H1 (cell line): Measurements from ENCODE around the gene ELFN1. TPM values are rescaled to one million over a fixed set of nuclear protein-coding genes. Genes with fewer than 3 reads are reported as not detected.

ENCODE experiments used
- CTCF ChIA-PET: fragments of 300-600 bp; sonication (Branson Sonifier 250); formaldehyde crosslinking; loops from one replicate; lab custom pipeline; 2021; ENCODE audit not compliant: partially characterized antibody; lab: Charles Lee
- POLR2A ChIA-PET: fragments of 300-600 bp; sonication (Branson Sonifier 250); formaldehyde crosslinking; loops from one replicate; lab custom pipeline; 2021; ENCODE audit warnings: inconsistent platforms; ENCODE audit not compliant: partially characterized antibody; lab: Charles Lee
- DNase-seq, 2 experiments: peaks; one replicate each; pipeline versions ENCODE4 v3.0.0 to v3.0.0-alpha.2; 2010 to 2022; ENCODE audit warnings: low spot score in 2 of 2, low read depth in 1 of 2, mixed read lengths in 1 of 2
- FAIRE-seq: peaks from 2 replicates; lab custom pipeline; 2011; peaks lifted over from hg19 to GRCh38; lab: Jason Lieb, UNC
- H2AFZ ChIP-seq: 2 replicates; pipeline ENCODE4 v1.8.1; 2012; ENCODE audit warnings: low read length, inconsistent platforms
- H2AK5ac ChIP-seq: 2 replicates; pipeline ENCODE4 v1.6.1; 2013; ENCODE audit warnings: low read depth, low read length
- H2BK120ac ChIP-seq: replicated peaks from 2 replicates; pipeline ENCODE3; 2013; ENCODE audit warnings: low read depth, low read length, inconsistent platforms
- H2BK12ac ChIP-seq: 2 replicates; pipeline ENCODE4 v1.6.1; 2013; ENCODE audit warnings: low read depth, low read length
- H2BK15ac ChIP-seq: 2 replicates; pipeline ENCODE4 v1.6.1; 2013; ENCODE audit warnings: low read length
- H2BK20ac ChIP-seq: 2 replicates; pipeline ENCODE4 v1.6.1; 2013; ENCODE audit warnings: low read length
- H2BK5ac ChIP-seq: 2 replicates; pipeline ENCODE4 v1.6.1; 2013; ENCODE audit warnings: low read depth, low read length
- H3K14ac ChIP-seq: 2 replicates; pipeline ENCODE4 v1.6.1; 2013; ENCODE audit warnings: inconsistent platforms; ENCODE audit not compliant: insufficient read length
- H3K18ac ChIP-seq: 2 replicates; pipeline ENCODE4 v1.6.1; 2013; ENCODE audit warnings: low read length; ENCODE audit errors: extremely low read depth
- H3K23ac ChIP-seq: 2 replicates; pipeline ENCODE4 v1.6.1; 2013; ENCODE audit warnings: inconsistent platforms; ENCODE audit not compliant: insufficient read length
- H3K23me2 ChIP-seq: 2 replicates; pipeline ENCODE4 v1.6.1; 2013; ENCODE audit warnings: low read depth, low read length
- H3K27ac ChIP-seq: 2 replicates; pipeline ENCODE4 v1.6.1; 2011; ENCODE audit warnings: low read depth, low read length, inconsistent platforms
- H3K27me3 ChIP-seq, 4 experiments: replicated peaks in 1 of 4; 1 replicate in 1 of 4; 2 replicates in 3 of 4; pipeline versions ENCODE4 v1.6.1 to v1.8.1; 2011 to 2013; ENCODE audit warnings: low read length in 3 of 4, mild to moderate bottlenecking in 3 of 4, inconsistent platforms in 2 of 4, mixed read lengths in 2 of 4, moderate library complexity in 1 of 4; ENCODE audit not compliant: control insufficient read depth in 3 of 4, insufficient read depth in 3 of 4; ENCODE audit errors: extremely low read depth in 1 of 4
- H3K36me3 ChIP-seq, 4 experiments: 2 replicates each; pipeline versions ENCODE4 v1.6.1 to v1.8.1; 2011 to 2013; ENCODE audit warnings: mild to moderate bottlenecking in 4 of 4, low read length in 3 of 4, moderate library complexity in 2 of 4, control low read depth in 1 of 4, inconsistent platforms in 1 of 4; ENCODE audit not compliant: insufficient read depth in 4 of 4, control insufficient read depth in 2 of 4
- H3K4ac ChIP-seq: replicated peaks from 2 replicates; pipeline ENCODE3; 2013; ENCODE audit warnings: low read length, low read depth, mixed read lengths, inconsistent platforms; ENCODE audit not compliant: insufficient read length
- H3K4me1 ChIP-seq, 4 experiments: replicated peaks in 1 of 4; 1 replicate in 1 of 4; 2 replicates in 3 of 4; pipeline versions ENCODE4 v1.6.1 to v1.8.1; 2011 to 2013; ENCODE audit warnings: low read length in 3 of 4, inconsistent platforms in 2 of 4, mixed read lengths in 1 of 4; ENCODE audit not compliant: insufficient read depth in 4 of 4, control insufficient read depth in 3 of 4
- H3K4me2 ChIP-seq, 2 experiments: 2 replicates each; pipeline versions ENCODE4 v1.6.1 to v1.8.1; 2011 to 2013; ENCODE audit warnings: low read depth in 2 of 2, low read length in 2 of 2, control low read depth in 1 of 2, inconsistent platforms in 1 of 2, mild to moderate bottlenecking in 1 of 2; ENCODE audit not compliant: insufficient read depth in 1 of 2
- H3K4me3 ChIP-seq, 4 experiments: fragments of 200-600, 300-600 bp in 1 of 4; sonication (generic), shearing (Covaris generic), sonication (Bioruptor Twin) in 1 of 4; 2 replicates each; pipeline versions ENCODE4 v1.5.1 to v1.8.1; 2011 to 2016; ENCODE audit warnings: low read length in 4 of 4, low read depth in 3 of 4, control low read depth in 2 of 4, inconsistent platforms in 2 of 4, mild to moderate bottlenecking in 2 of 4, mixed read lengths in 1 of 4, moderate library complexity in 1 of 4; ENCODE audit not compliant: insufficient read depth in 2 of 4; ENCODE audit errors: extremely low read depth in 1 of 4
- H3K56ac ChIP-seq: replicated peaks from 2 replicates; pipeline ENCODE3; 2013; ENCODE audit warnings: low read depth, mild to moderate bottlenecking, mixed read lengths, low read length, inconsistent platforms; ENCODE audit not compliant: insufficient read length
- H3K79me1 ChIP-seq: 2 replicates; pipeline ENCODE4 v1.6.1; 2013; ENCODE audit warnings: low read depth, low read length, control low read depth
- H3K79me2 ChIP-seq, 2 experiments: 2 replicates each; pipeline versions ENCODE4 v1.6.1 to v1.8.1; 2012 to 2013; ENCODE audit warnings: low read length in 2 of 2, mild to moderate bottlenecking in 2 of 2, inconsistent platforms in 1 of 2; ENCODE audit not compliant: insufficient read depth in 2 of 2, control insufficient read depth in 1 of 2
- H3K9ac ChIP-seq, 4 experiments: replicated peaks in 1 of 4; 1 replicate in 1 of 4; 2 replicates in 3 of 4; pipeline versions ENCODE4 v1.6.1 to v1.8.1; 2011 to 2013; ENCODE audit warnings: low read depth in 3 of 4, low read length in 3 of 4, control low read depth in 2 of 4, mild to moderate bottlenecking in 2 of 4, moderate library complexity in 2 of 4, inconsistent platforms in 1 of 4; ENCODE audit errors: extremely low read depth in 1 of 4
- H3K9me3 ChIP-seq, 2 experiments: 2 replicates each; pipeline versions ENCODE4 v1.6.1 to v1.8.1; 2012 to 2013; ENCODE audit warnings: mild to moderate bottlenecking in 2 of 2, moderate library complexity in 2 of 2, control low read depth in 1 of 2, inconsistent platforms in 1 of 2, low read depth in 1 of 2, low read length in 1 of 2, mixed read lengths in 1 of 2; ENCODE audit not compliant: insufficient read depth in 2 of 2
- H4K20me1 ChIP-seq, 2 experiments: replicated peaks in 1 of 2; 2 replicates each; pipeline versions ENCODE3 to v1.8.1; 2011 to 2013; ENCODE audit warnings: inconsistent platforms in 2 of 2, low read length in 2 of 2, mild to moderate bottlenecking in 1 of 2; ENCODE audit not compliant: insufficient read depth in 2 of 2, control insufficient read depth in 1 of 2
- H4K5ac ChIP-seq: 2 replicates; pipeline ENCODE4 v1.6.1; 2013; ENCODE audit warnings: low read length, low read depth, mixed read lengths, inconsistent platforms; ENCODE audit not compliant: insufficient read length
- H4K8ac ChIP-seq: 2 replicates; pipeline ENCODE4 v1.8.0; 2013; ENCODE audit warnings: mild to moderate bottlenecking, moderate library complexity, low read length, inconsistent platforms; ENCODE audit not compliant: insufficient read depth; ENCODE audit errors: extremely low read depth
- H4K91ac ChIP-seq: replicated peaks from 2 replicates; pipeline ENCODE3; 2013; ENCODE audit warnings: low read length, mixed read lengths, inconsistent platforms; ENCODE audit not compliant: insufficient read length
- EZH2 ChIP-seq: fragments of 200-600 bp; sonication (generic); IDR thresholded peaks from 2 replicates; pipeline ENCODE4 v1.7.1; 2012; ENCODE audit warnings: low read depth, mild to moderate bottlenecking, moderate library complexity, low read length, inconsistent platforms; ENCODE audit not compliant: severe bottlenecking
- WGBS, 2 experiments: shearing (Covaris generic) in 1 of 2; methylation state at CpG; one replicate each; pipeline versions ENCODE4 v1.1.6 to v1.1.7; 2013 to 2015; ENCODE audit warnings: low lambda C conversion rate in 2 of 2, mixed read lengths in 2 of 2, inconsistent platforms in 1 of 2, low coverage in 1 of 2, missing lambda C conversion rate in 1 of 2; ENCODE audit not compliant: insufficient replicate concordance in 2 of 2, insufficient coverage in 1 of 2, insufficient read length in 1 of 2; ENCODE audit errors: extremely low coverage in 1 of 2, missing lambda C conversion rate in 1 of 2; 5-methylcytosine and 5-hydroxymethylcytosine counted together
- polyA plus RNA-seq, 7 experiments: library from polyadenylated mRNA; depleted of rRNA in 3 of 7; stranded (reverse) in 5 of 7; unstranded in 2 of 7; fragments of >200 nt in 5 of 7; fragments of 200-250 nt in 2 of 7; gene quantifications; 1 replicate in 5 of 7; 2 replicates in 1 of 7; 4 replicates in 1 of 7; pipeline versions ENCODE4 v1.2.1 to v1.2.3, GENCODE V29; 2011 to 2013; ENCODE audit warnings: missing spikeins in 2 of 7, mixed read lengths in 2 of 7
- total RNA-seq: library from RNA; stranded (reverse); fragmentation: NEBNext Ultra II Directional; extraction: Animal tissue kit (Norgen Biotek cat#: 25700); gene quantifications from 2 replicates; pipeline ENCODE4 v1.2.1, GENCODE V29; 2021

The ELFN1 gene
- total and polyA plus RNA-seq, 2 of the 8 experiments (the other 6 are each of a cell fraction or from before 2014, with no cell fraction given): 2.0 to 4.5 TPM

- H3K14ac ChIP-seq: no peak overlapping the region
- H3K4me3 ChIP-seq: no peak overlapping the region
- H2BK5ac ChIP-seq: no peak overlapping the region
- no peak overlapping the region for H2AK5ac ChIP-seq
- no peak overlapping the region for H2BK15ac ChIP-seq
- H2BK12ac ChIP-seq: no peak overlapping the region
- FAIRE-seq (no peak), DNase-seq (no peak)
- H3K79me1 ChIP-seq: no peaks in the 10 kb centered on the region
- H4K5ac ChIP-seq: no peak overlapping the region
- no peaks in the 10 kb centered on the region for H3K79me2 ChIP-seq
- H3K9ac ChIP-seq: no peak overlapping the region
- H3K27me3 ChIP-seq: no peaks in the 10 kb centered on the region
- no peak for TF ChIP-seq EZH2
- no peak overlapping the region for H3K4me2 ChIP-seq
- ChIA-PET CTCF (interaction anchor here (0.7 to 1.0 kb wide), 2 partner anchors 11 to 298 kb away, joined by 3 read pairs; no protein-coding TSS in a partner anchor), POLR2A (no interaction called here)
- H3K56ac ChIP-seq: no peak overlapping the region
- H3K9me3 ChIP-seq: no peaks in the 10 kb centered on the region
- no peaks in the 10 kb centered on the region for H4K20me1 ChIP-seq
- H2BK20ac ChIP-seq: no peak overlapping the region
- H4K91ac ChIP-seq: no peak overlapping the region
- H3K4me1 ChIP-seq: no peaks in the 10 kb centered on the region
- H3K36me3 ChIP-seq: no peaks in the 10 kb centered on the region
- no peaks in the 10 kb centered on the region for H3K23me2 ChIP-seq
- H2BK120ac ChIP-seq: no peak overlapping the region
- H3K4ac ChIP-seq: no peak overlapping the region
- no peak overlapping the region; the same call in 1 of the 2 replicates for H4K8ac ChIP-seq
- H3K27ac ChIP-seq: no peak overlapping the region
- H3K23ac ChIP-seq: no peak overlapping the region
- WGBS, 2 experiments: 91% methylated on average over 11 of the region's 11 CpGs; no CpG with 5 or more reads in 1 of the 2 experiments
- no peak overlapping the region for H3K18ac ChIP-seq
- H2AFZ ChIP-seq: no peak overlapping the region
Measured at GRCh38 chr7:1645071-1645409, 25.0 kb upstream of the ELFN1 start.
